AG09319 (cell line): ENCODE measurements around the gene DCDC1.

Experiments used
- DNase-seq: peaks from one replicate; pipeline ENCODE4 v3.0.0-alpha.2; 2010; ENCODE audit warnings: low read depth; ENCODE audit errors: extremely low read depth
- TF ChIP-seq, protein P1 (sequence below): IDR thresholded peaks from 2 replicates; pipeline ENCODE4 v1.5.1; 2011; ENCODE audit warnings: low read depth, mild to moderate bottlenecking, inconsistent platforms, low read length, moderate library complexity

DCDC1 gene

DNA sequence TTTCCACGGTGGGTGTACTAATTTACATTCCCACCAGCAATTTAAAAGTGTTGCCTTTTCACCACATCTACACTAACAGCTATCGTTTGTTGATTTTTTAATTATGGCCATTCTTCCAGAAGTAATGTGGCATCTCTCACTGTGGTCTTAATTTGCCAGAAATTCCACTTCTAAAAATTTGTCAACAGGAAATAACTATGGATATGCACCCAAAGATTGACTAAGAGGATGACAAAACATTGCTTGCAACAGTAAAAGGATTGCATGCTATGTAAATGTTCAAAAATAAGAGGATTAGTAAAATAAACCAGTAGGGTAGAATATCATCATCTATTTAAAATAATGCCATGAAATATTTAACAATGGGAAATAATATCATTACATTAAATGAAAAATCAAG, 219.5 kb downstream of the DCDC1 start:
- no peak for DNase-seq

DNA sequence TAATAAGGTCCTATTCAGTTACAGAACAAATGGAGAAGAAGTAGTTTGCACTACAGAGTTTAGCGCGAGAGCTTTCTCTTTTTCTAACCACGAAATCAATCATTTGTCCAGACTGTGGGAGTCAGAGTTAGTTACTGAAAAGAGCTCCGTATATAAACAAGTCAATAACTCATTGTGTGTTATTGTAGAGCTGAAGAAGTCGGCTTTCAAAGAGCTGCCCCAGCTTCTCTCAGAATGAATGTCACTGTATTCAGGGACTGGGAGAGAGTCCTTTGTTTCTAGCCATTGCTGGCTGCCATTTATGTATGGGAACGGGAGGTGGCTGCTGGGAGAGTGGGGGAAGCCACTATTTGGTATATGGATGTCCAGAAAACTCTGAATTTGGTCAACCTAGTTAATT, 227.8 kb downstream of the DCDC1 start:
- no peak for DNase-seq
- TF ChIP-seq, protein P1, sequence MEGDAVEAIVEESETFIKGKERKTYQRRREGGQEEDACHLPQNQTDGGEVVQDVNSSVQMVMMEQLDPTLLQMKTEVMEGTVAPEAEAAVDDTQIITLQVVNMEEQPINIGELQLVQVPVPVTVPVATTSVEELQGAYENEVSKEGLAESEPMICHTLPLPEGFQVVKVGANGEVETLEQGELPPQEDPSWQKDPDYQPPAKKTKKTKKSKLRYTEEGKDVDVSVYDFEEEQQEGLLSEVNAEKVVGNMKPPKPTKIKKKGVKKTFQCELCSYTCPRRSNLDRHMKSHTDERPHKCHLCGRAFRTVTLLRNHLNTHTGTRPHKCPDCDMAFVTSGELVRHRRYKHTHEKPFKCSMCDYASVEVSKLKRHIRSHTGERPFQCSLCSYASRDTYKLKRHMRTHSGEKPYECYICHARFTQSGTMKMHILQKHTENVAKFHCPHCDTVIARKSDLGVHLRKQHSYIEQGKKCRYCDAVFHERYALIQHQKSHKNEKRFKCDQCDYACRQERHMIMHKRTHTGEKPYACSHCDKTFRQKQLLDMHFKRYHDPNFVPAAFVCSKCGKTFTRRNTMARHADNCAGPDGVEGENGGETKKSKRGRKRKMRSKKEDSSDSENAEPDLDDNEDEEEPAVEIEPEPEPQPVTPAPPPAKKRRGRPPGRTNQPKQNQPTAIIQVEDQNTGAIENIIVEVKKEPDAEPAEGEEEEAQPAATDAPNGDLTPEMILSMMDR: no peak

More for the DNA sequence above, 219.5 kb downstream of the DCDC1 start:
- TF ChIP-seq, protein P1: no peak

- no peak for DNase-seq
- TF ChIP-seq, protein P1: no peak
These were observed 230.1 kb downstream of the DCDC1 start for GRCh38 chr11:31139479-31139878.

GRCh38 chr11:31132531-31133421, 236.8 kb downstream of the DCDC1 start:
- no peak for DNase-seq
- TF ChIP-seq, protein P1: no peak

DNA sequence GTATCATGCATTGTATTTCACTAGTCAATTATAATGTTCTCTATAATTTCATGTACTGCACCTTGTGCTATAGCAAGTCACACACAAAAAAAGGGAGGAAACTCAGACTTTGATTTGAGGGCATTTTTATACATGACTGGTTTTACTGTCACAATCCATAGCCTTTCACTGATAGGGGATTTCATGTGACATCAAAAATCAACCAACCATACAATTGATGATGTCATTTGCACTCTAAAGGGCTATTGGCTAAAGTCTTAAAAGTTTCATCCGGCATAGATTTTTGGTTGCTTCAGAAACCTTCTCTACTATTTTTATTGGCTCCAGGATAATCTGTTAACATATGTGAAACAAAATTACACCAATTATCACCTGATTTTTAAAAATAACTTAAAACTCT, 237.8 kb downstream of the DCDC1 start:
- TF ChIP-seq, protein P1: no peak
- DNase-seq: no peak

GRCh38 chr11:31127290-31127689, 242.2 kb downstream of the DCDC1 start:
- TF ChIP-seq, protein P1: no peak
- no peak for DNase-seq

DNA sequence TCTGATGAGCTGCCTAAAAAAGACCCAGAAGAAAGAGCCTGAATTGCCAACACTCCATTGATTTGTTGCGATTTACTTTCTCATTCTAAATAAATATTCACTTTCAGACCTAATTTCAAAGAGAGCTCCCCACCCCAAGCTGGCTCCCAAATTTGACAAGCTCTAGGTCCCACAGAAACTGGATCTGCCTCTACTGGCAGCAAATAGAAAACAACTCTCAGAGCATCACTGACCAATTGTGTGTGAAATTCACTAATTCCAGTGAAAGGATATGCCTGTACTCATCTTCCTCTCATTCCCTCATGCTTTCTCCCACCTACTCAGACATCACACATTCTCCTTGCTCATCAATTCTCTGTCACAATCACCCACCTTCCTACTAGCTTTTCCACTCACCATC, 249.1 kb downstream of the DCDC1 start:
- TF ChIP-seq, protein P1: no peak
- DNase-seq: no peak
